Common myeloid progenitor, CD34-positive (primary cell): Measurements from ENCODE around the gene CNTN5.
"Not testable (repeated sequence)": the region's sequence is repeated elsewhere in the genome, so short reads cannot be mapped to it uniquely, and the experiment has no call there.

Source experiments
- CTCF ChIA-PET: fragments of 350-600 bp; sonication (Branson Sonifier 250); formaldehyde crosslinking; loops from one replicate; lab custom pipeline; 2021; ENCODE audit warnings: antibody characterized with exemption; lab: Charles Lee
- POLR2A ChIA-PET: fragments of 350-600 bp; sonication (Branson Sonifier 250); formaldehyde crosslinking; loops from one replicate; lab custom pipeline; 2021; ENCODE audit warnings: antibody characterized with exemption; lab: Charles Lee
- DNase-seq, 3 donors: peaks; one replicate each; pipeline versions ENCODE4 v3.0.0 to v3.0.0-alpha.2; 2013
- H3K27ac ChIP-seq, 2 experiments: 1 replicate in 1 of 2; 2 replicates in 1 of 2; pipeline ENCODE4 v1.7.0; 2013; ENCODE audit warnings: inconsistent platforms in 2 of 2, low read length in 2 of 2, mild to moderate bottlenecking in 2 of 2, low read depth in 1 of 2, moderate library complexity in 1 of 2; ENCODE audit not compliant: severe bottlenecking in 2 of 2, insufficient read depth in 1 of 2, poor library complexity in 1 of 2
- H3K27me3 ChIP-seq, 5 experiments: replicated peaks in 2 of 5; 1 replicate in 3 of 5; 2 replicates in 2 of 5; pipeline versions ENCODE4 v1.6.1 to v1.7.0; 2013; ENCODE audit warnings: low read length in 4 of 5, mild to moderate bottlenecking in 2 of 5, moderate library complexity in 2 of 5, inconsistent platforms in 1 of 5; ENCODE audit not compliant: insufficient read depth in 5 of 5, control insufficient read depth in 4 of 5
- H3K36me3 ChIP-seq, 4 experiments: 1 replicate in 2 of 4; 2 replicates in 2 of 4; pipeline versions ENCODE4 v1.6.1 to v1.7.0; 2013; ENCODE audit warnings: low read length in 3 of 4, control low read depth in 1 of 4, mild to moderate bottlenecking in 1 of 4; ENCODE audit not compliant: control insufficient read depth in 4 of 4, insufficient read depth in 4 of 4
- H3K4me1 ChIP-seq, 4 experiments: 1 replicate in 3 of 4; 2 replicates in 1 of 4; pipeline versions ENCODE4 v1.6.1 to v1.7.1; 2013; ENCODE audit warnings: low read length in 3 of 4, mild to moderate bottlenecking in 3 of 4, control low read depth in 1 of 4, inconsistent platforms in 1 of 4, moderate library complexity in 1 of 4; ENCODE audit not compliant: control insufficient read depth in 4 of 4, insufficient read depth in 4 of 4; ENCODE audit errors: control extremely low read depth in 1 of 4
- H3K4me3 ChIP-seq, 7 experiments: 1 replicate in 4 of 7; 2 replicates in 3 of 7; pipeline versions ENCODE4 v1.5.1 to v1.7.0; 2013; ENCODE audit warnings: mild to moderate bottlenecking in 7 of 7, low read length in 6 of 7, moderate library complexity in 6 of 7, inconsistent platforms in 2 of 7, low read depth in 2 of 7, control low read depth in 1 of 7; ENCODE audit not compliant: insufficient read depth in 4 of 7, control insufficient read depth in 1 of 7; ENCODE audit errors: extremely low read depth in 1 of 7
- H3K9me3 ChIP-seq, 5 experiments: 1 replicate in 4 of 5; 2 replicates in 1 of 5; pipeline versions ENCODE4 v1.6.1 to v1.7.1; 2013; ENCODE audit warnings: low read length in 4 of 5, mild to moderate bottlenecking in 2 of 5, inconsistent platforms in 1 of 5, low read depth in 1 of 5, moderate library complexity in 1 of 5; ENCODE audit not compliant: control insufficient read depth in 4 of 5, insufficient read depth in 2 of 5; ENCODE audit errors: control extremely low read depth in 1 of 5
- WGBS: methylation state at CpG from one replicate; pipeline ENCODE4 v1.1.5; 2013; ENCODE audit not compliant: insufficient coverage; 5-methylcytosine and 5-hydroxymethylcytosine counted together

The CNTN5 gene

GRCh38 chr11:99098751-99099150 lies 78.0 kb downstream of the CNTN5 start:
- POLR2A ChIA-PET, result no interaction called here
- WGBS, result no CpG with 5 or more reads among the region's 1 CpG
- DNase-seq, result no peak

GRCh38 chr11:99117603-99118002 lies 96.9 kb downstream of the CNTN5 start:
- Histone ChIP-seq H3K27ac (no peak overlapping the region), H3K36me3 (no peaks in the 10 kb centered on the region), H3K4me1 (no peaks in the 10 kb centered on the region), H3K4me3 (no peak overlapping the region), H3K27me3 (no peaks in the 10 kb centered on the region), H3K9me3 (no peaks in the 10 kb centered on the region)
- no peak for DNase-seq
- no CpG with 5 or more reads among the region's 2 CpGs for WGBS
- CTCF ChIA-PET, result no interaction called here
- POLR2A ChIA-PET, result no interaction called here

More at GRCh38 chr11:99098751-99099150, 78.0 kb downstream of the CNTN5 start:
- Histone ChIP-seq H3K27me3 (no peaks in the 10 kb centered on the region), H3K9me3 (peaks cover 0 to 5% (median 0%) of the 10 kb centered on the region in 5 experiments), H3K4me1 (no peaks in the 10 kb centered on the region), H3K27ac (no peak overlapping the region), H3K36me3 (no peaks in the 10 kb centered on the region), H3K4me3 (no peak overlapping the region)
- CTCF ChIA-PET, result no interaction called here

GRCh38 chr11:99133862-99134261 lies 113.1 kb downstream of the CNTN5 start:
- DNase-seq, H3K9me3 ChIP-seq, H3K27me3 ChIP-seq, CTCF ChIA-PET, H3K4me1 ChIP-seq, H3K27ac ChIP-seq, H3K4me3 ChIP-seq, H3K36me3 ChIP-seq, POLR2A ChIA-PET: not testable (repeated sequence)
- 80% methylated on average over 1 of the region's 3 CpGs for WGBS

GRCh38 chr11:99135508-99135907 lies 114.8 kb downstream of the CNTN5 start:
- Histone ChIP-seq H3K9me3 (peaks cover 0 to 2% (median 0%) of the 10 kb centered on the region in 5 experiments), H3K4me3 (no peak overlapping the region), H3K36me3 (no peaks in the 10 kb centered on the region), H3K27ac (no peak overlapping the region), H3K4me1 (no peaks in the 10 kb centered on the region), H3K27me3 (no peaks in the 10 kb centered on the region)
- ChIA-PET CTCF (no interaction called here), POLR2A (no interaction called here)
- WGBS, result no CpG with 5 or more reads among the region's 1 CpG
- DNase-seq, result no peak

- no peaks in the 10 kb centered on the region for H3K9me3 ChIP-seq
- DNase-seq, result no peak
- H3K4me3 ChIP-seq, result no peak overlapping the region
- H3K36me3 ChIP-seq, result no peaks in the 10 kb centered on the region
- H3K27ac ChIP-seq, result no peak overlapping the region
- WGBS, result 70% methylated on average over 4 of the region's 4 CpGs
- CTCF ChIA-PET, result interaction anchor here (1.2 kb wide), 1 partner anchor 14 kb away, joined by 3 read pairs; no protein-coding TSS in a partner anchor
- H3K27me3 ChIP-seq, result no peaks in the 10 kb centered on the region
- no peaks in the 10 kb centered on the region for H3K4me1 ChIP-seq
- POLR2A ChIA-PET, result no interaction called here
These were observed 121.5 kb downstream of the CNTN5 start for GRCh38 chr11:99142237-99142636.

- ChIA-PET CTCF (no interaction called here), POLR2A (no interaction called here)
- no peak overlapping the region for H3K4me3 ChIP-seq
- no peaks in the 10 kb centered on the region for H3K9me3 ChIP-seq
- no peak for DNase-seq
- no peaks in the 10 kb centered on the region for H3K27me3 ChIP-seq
- no peak overlapping the region for H3K27ac ChIP-seq
- H3K36me3 ChIP-seq, result no peaks in the 10 kb centered on the region
- H3K4me1 ChIP-seq, result no peaks in the 10 kb centered on the region
These were observed 127.6 kb downstream of the CNTN5 start for GRCh38 chr11:99148352-99148751.

GRCh38 chr11:99154277-99154676 lies 133.5 kb downstream of the CNTN5 start:
- no peak for DNase-seq
- H3K27ac ChIP-seq, result no peak overlapping the region
- ChIA-PET POLR2A (no interaction called here), CTCF (no interaction called here)
- no peak overlapping the region for H3K4me3 ChIP-seq
- no peaks in the 10 kb centered on the region for H3K27me3 ChIP-seq
- peaks cover 0 to 2% (median 0%) of the 10 kb centered on the region in 5 experiments for H3K9me3 ChIP-seq
- 59% methylated on average over 4 of the region's 5 CpGs for WGBS
- no peaks in the 10 kb centered on the region for H3K36me3 ChIP-seq
- H3K4me1 ChIP-seq, result no peaks in the 10 kb centered on the region
